ENCODE measurements around the gene RHOT2. TPM values are rescaled to one million over a fixed set of nuclear protein-coding genes. Genes with fewer than 3 reads are reported as not detected.

The RHOT2 gene
- total and polyA plus RNA-seq, 10 of the 15 experiments (the other 5 are each of a cell fraction or from before 2014, with no cell fraction given), result 3.7 to 174 (median 69.8) TPM

DNA sequence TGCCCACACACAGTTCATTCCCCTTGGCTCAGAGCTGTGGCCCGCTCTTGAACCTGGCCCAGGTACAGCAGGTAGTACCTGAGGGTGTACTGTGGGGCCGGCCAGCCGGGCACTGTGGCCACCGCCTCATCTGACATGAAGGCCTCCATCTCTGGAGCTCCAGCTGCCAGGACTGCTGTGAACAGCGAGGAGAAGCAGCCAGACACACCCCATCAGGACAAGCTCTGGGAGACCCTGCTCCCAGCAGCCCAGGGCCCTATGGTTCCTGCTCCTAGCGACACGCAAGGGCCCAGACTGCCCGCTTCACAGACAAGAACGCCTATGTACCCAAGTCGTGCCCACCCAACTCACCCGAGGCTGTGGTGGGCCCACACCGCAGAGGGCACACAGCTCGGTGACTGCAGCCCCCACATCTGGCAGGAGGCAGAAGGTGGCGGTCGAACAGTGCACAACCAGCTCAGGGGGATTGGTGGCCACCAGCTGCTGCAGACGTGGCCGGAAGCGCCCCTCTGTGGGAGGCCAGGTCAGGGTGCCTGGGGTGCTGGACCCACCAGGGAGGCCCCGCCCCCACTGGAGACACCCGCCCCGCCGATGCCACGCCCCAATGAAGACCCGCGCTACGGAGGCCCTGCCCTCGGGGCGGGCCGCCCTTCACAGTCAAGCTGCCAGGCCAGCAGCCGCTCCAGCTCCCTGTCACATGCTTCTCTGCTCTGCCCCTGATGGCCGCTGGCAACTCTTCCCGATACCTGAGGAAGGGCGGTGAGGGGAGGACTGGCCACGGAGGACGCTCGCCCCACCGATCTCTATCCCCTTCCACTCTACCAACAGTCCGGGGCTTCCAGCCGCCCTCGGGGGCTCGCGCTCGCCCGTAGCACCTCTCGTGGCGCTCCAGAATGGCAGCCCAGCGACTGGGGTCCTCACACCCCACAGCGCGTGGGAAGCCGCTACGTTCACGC is 11.2 kb downstream of the RHOT2 start:
- in situ Hi-C loops (cut with MboI), result no loop called here
- 23% methylated on average over 50 of the region's 52 CpGs for WGBS (ENCODE audit: insufficient coverage, insufficient replicate concordance, low lambda C conversion rate, missing lambda C conversion rate)
- Histone ChIP-seq H3K36me3 (ENCODE audit: control insufficient read depth in 2 of 2, insufficient read depth in 2 of 2, low read length in 1 of 2) (peaks cover 6 to 7% of the 10 kb centered on the region in 2 experiments; a peak in 2 of 4 replicates), H3K4me3 (peak overlapping the region; percentile 57), H3K9me3 (replicated peaks; ENCODE audit: control insufficient read depth, insufficient read depth, low read length) (no peaks in the 10 kb centered on the region), H3K4me1 (ENCODE audit: control insufficient read depth, insufficient read depth, low read length) (peaks cover 15% of the 10 kb centered on the region), H2AFZ (ENCODE audit: control insufficient read depth, low read depth, low read length) (peak overlapping the region; percentile 89), H3K9ac (ENCODE audit: control insufficient read depth, insufficient read depth, low read length) (no peak overlapping the region), H3K79me2 (ENCODE audit: control insufficient read depth, insufficient read depth, low read length) (peaks cover 24% of the 10 kb centered on the region), H4K20me1 (ENCODE audit: control insufficient read depth, insufficient read depth) (peaks cover 6% of the 10 kb centered on the region; the same call in 1 of the 2 replicates), H3K4me2 (ENCODE audit: control insufficient read depth, insufficient read depth) (peak overlapping the region; percentile 92), H3K27me3 (replicated peaks in 1 of 2; ENCODE audit: control insufficient read depth in 2 of 2, insufficient read depth in 2 of 2, low read length in 1 of 2) (no peaks in the 10 kb centered on the region), H3K27ac (ENCODE audit: control insufficient read depth, insufficient read depth) (no peak overlapping the region)
- intact Hi-C loops (cut with micrococcal nuclease; ENCODE audit: unreplicated experiment), result no loop called here
- ChIA-PET POLR2A (no interaction called here), SMC1A (ENCODE audit: uncharacterized antibody, unreplicated experiment) (no interaction called here), RAD21 (ENCODE audit: unreplicated experiment) (interaction anchor here (0.6 kb wide), 1 partner anchor 1042 kb away, joined by 4 read pairs; no protein-coding TSS in a partner anchor), CTCF (interaction anchor here (0.9 kb wide), 1 partner anchor 11 kb away, joined by 4 read pairs; the partner anchor contains the start of gene RHOT2)
- DNase-seq (ENCODE audit: low read depth, low spot score) (no peak), ATAC-seq (peak; percentile 18), FAIRE-seq (no peak)
- no TSS peak for BruUV-seq (replicated peaks)
- TF ChIP-seq BMI1 (IDR thresholded peaks at IDR 0.05; ENCODE audit: borderline replicate concordance) (no peak), LARP7 (IDR thresholded peaks at IDR 0.05) (0 out of 2 replicates have a peak, but pooled peaks have one; percentile 10), SMC3 (IDR thresholded peaks at IDR 0.05; ENCODE audit: borderline replicate concordance, low read length) (no peak), ATF7 (IDR thresholded peaks at IDR 0.05; ENCODE audit: low read depth) (no peak), E4F1 (IDR thresholded peaks at IDR 0.05; ENCODE audit: borderline replicate concordance, partially characterized antibody) (no peak), GATAD2B (conservative IDR thresholded peaks at IDR 0.05; ENCODE audit: low read depth) (peak; percentile 12; the same call in 1 of the 2 replicates), EED (IDR thresholded peaks at IDR 0.05; ENCODE audit: low read depth) (no peak), CBX3 (IDR thresholded peaks at IDR 0.05; ENCODE audit: borderline replicate concordance, low read depth) (no peak), PKNOX1 (IDR thresholded peaks at IDR 0.05) (peak; percentile 16; the same call in 1 of the 2 replicates), BACH1 (IDR thresholded peaks at IDR 0.05; ENCODE audit: borderline replicate concordance) (peak; percentile 70; the same call in 1 of the 2 replicates), STAT1 (conservative IDR thresholded peaks at IDR 0.05) (no peak)
- TF ChIP-seq, protein P1, sequence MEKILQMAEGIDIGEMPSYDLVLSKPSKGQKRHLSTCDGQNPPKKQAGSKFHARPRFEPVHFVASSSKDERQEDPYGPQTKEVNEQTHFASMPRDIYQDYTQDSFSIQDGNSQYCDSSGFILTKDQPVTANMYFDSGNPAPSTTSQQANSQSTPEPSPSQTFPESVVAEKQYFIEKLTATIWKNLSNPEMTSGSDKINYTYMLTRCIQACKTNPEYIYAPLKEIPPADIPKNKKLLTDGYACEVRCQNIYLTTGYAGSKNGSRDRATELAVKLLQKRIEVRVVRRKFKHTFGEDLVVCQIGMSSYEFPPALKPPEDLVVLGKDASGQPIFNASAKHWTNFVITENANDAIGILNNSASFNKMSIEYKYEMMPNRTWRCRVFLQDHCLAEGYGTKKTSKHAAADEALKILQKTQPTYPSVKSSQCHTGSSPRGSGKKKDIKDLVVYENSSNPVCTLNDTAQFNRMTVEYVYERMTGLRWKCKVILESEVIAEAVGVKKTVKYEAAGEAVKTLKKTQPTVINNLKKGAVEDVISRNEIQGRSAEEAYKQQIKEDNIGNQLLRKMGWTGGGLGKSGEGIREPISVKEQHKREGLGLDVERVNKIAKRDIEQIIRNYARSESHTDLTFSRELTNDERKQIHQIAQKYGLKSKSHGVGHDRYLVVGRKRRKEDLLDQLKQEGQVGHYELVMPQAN (conservative IDR thresholded peaks at IDR 0.05), result 0 out of 2 replicates have a peak, but pooled peaks have one; percentile 12

Measured in GM12878 (cell line).